Fibroblast of mammary gland (primary cell): ENCODE measurements around the gene CITED1.

ENCODE experiments used
- DNase-seq: peaks from one replicate; pipeline ENCODE4 v3.0.0-alpha.2; 2010; ENCODE audit warnings: low read depth
- H3K4me3 ChIP-seq: 2 replicates; pipeline ENCODE4 v1.5.1; 2011; ENCODE audit warnings: low read depth, mild to moderate bottlenecking, low read length, moderate library complexity; ENCODE audit not compliant: control insufficient read depth
- TF ChIP-seq, protein P1 (sequence below): conservative IDR thresholded peaks from 2 replicates; pipeline ENCODE4 v1.5.1; 2011; ENCODE audit warnings: low read depth, low read length, inconsistent platforms; ENCODE audit not compliant: control insufficient read depth, insufficient read depth

Gene CITED1, protein sequence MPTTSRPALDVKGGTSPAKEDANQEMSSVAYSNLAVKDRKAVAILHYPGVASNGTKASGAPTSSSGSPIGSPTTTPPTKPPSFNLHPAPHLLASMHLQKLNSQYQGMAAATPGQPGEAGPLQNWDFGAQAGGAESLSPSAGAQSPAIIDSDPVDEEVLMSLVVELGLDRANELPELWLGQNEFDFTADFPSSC

DNA sequence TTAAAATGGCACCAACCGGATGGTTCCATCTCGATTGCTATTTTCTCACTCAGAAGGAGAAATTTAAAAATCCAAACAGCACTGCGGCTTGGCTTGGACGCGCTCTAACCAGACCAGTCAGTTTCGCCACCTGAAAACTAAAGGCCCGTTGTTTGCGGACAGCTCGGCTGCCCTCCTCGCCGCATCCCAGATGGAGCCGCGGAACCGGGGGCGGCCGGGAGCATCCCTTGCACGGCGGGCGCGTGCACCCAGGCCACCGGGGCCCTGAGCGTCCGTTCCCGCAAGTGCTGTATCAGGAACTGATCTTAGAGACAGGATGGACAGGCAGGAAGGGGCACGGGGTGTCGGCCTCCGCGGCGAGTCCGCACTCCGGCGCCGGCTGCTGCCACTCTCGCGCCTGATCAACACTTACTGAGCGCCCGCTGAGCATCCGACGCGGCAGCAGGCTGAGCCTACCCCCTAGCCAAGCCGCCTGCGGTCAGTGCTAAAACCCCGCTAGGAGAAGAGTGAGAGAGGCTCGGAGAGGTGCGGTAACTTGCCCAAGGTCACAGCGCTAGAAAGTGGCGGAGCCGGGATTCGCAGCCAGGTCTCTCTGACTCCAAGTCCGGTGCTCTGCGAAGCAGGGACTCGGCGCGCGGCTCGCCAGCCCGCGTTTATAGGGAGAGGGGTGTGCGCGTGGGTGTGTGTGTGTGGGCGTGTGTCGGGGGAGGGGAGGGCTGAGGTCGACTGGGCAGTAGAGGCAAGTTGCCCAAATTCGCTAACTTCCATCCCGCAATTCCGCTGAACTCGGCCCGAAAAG is at the start of gene CITED1:
Gene CITED1, minus strand, starts transcription at position 629 of the 799 bp plus-strand sequence. CDS start 3,045 bp downstream, outside the sequence.
- no peak for DNase-seq
- TF ChIP-seq, protein P1, sequence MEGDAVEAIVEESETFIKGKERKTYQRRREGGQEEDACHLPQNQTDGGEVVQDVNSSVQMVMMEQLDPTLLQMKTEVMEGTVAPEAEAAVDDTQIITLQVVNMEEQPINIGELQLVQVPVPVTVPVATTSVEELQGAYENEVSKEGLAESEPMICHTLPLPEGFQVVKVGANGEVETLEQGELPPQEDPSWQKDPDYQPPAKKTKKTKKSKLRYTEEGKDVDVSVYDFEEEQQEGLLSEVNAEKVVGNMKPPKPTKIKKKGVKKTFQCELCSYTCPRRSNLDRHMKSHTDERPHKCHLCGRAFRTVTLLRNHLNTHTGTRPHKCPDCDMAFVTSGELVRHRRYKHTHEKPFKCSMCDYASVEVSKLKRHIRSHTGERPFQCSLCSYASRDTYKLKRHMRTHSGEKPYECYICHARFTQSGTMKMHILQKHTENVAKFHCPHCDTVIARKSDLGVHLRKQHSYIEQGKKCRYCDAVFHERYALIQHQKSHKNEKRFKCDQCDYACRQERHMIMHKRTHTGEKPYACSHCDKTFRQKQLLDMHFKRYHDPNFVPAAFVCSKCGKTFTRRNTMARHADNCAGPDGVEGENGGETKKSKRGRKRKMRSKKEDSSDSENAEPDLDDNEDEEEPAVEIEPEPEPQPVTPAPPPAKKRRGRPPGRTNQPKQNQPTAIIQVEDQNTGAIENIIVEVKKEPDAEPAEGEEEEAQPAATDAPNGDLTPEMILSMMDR = no peak
- H3K4me3 ChIP-seq = peak within 1 kb of the TSS; percentile 47

DNA sequence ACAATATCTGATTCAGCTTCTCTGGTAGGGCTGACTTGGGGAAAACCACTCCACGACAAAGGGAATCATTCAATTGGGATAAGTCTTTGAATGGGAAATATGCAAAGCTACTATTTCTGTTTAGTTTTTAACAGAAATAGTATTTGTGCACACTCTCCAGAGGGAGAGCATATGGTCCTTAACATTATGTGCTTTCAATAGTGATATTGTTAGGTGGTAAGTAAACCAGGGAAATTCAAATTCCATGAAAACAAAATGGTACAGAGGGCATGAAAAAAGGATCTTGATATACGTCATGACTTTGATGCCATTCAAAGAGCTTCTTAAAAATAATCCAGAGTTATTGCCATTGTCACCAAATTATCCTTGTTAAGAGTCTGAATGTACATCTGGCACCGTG is 47.1 kb upstream of the CITED1 start:
- no peak for DNase-seq
- TF ChIP-seq, protein P1 = no peak
- no peak overlapping the region for H3K4me3 ChIP-seq

DNA sequence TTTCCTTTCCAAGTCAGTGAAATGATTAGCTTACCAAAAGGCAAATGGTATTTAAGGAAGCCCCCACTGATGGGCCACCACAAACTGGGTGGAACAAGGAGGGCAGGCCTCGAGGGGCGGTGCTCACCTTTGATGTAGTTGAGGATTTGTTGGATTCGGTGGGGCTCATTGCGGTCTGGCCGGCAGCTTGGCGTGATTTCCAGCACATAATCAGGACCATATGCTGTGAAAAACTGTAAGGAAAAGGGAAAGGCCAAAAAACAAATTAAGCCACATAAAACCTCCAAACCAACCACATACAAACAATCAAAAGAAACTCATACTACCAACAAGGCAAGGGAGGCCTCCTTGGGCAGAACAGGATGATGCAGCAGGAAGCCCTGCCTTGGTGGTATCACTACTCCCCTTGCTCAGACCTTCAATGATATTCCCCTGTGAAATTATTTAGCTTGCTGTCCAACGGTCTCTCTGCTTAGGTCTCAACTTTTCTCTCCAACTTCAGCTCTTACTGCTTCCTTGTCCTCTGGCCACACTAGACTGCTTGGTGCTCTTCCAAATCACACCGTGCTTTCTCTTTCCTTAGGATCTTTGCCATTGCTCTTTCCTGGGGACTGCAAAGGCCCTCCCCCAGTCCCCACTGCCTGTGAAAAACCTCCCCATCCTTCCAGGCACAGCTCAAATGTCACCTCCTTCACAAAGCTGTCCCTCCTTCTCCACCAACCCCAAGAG is 46.1 kb upstream of the CITED1 start:
- TF ChIP-seq, protein P1 = no peak
- DNase-seq = peak; percentile 77
- H3K4me3 ChIP-seq = no peak overlapping the region

DNA sequence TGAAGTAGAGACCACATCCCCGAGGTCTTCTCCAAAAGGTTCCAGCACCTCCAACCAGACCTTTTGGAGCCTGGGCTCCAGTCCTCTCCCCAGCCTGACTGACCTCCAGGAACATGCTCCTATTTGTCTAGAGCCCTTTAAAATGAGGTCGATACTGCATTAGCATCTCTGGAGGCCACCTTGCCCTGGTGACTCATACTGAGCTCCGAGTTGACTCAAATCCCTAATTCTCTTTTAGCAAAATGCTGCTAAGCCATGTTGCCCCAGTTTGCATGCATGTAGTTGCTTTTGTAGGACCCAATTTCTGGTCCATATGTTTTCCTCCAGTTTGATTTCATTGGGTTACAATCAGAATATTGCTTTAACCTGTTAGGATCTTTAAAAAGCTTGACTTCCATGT is 43.5 kb upstream of the CITED1 start:
- DNase-seq = peak; percentile 39
- no peak overlapping the region for H3K4me3 ChIP-seq
- TF ChIP-seq, protein P1 = no peak

DNA sequence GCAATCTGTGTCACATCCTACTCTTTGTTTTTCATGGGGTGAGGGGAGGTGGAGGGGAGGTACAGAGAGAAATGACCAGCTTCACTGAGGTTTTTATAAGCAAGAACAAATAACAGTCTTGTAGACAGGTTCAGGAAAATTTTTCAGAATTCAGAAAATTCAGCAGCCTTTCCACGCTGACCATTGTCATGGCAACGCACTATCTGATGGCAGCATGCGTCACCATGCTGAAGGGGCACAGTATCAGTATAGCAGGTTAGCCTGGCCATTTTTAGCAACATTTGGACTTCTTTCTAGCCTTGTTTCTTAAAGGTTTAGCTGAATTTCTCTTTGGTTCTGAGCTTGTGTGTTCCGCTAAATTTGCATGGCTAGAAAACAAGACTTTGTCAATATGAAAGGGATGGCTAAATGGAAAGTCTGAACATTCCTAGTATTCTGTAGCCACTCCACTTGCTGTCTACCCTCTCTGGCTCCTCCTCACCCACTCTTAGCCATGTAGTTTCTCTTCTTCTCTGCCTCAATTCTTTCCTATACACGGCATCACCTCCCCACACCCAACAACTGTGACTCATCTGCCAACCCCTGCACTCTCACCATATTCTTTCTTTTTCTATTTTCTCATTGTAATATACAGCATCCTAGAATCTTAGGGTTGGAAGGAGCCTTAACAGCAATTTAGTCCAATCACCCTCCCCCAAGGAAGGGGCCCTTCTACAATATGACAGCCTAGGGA is 42.7 kb upstream of the CITED1 start:
- H3K4me3 ChIP-seq = no peak overlapping the region
- no peak for DNase-seq
- TF ChIP-seq, protein P1 = no peak

DNA sequence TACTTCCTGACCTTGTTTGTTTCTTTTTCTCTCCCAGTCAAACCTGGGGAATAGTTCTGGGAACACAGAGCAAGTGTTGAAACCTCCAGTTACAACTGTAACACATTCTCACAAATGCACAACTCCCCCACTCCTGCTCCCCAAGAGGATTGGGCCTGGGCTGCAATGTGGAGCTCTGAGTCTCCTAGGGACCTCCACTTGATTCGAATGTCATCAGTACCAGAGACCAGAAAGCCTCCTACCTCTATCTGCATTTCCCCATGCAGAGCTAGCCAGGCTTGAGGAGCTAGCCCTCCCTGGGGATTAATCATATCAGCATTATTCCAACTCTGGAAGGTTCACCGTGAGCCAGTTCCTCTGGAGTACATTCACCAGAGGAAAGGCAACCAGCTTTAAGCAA is 41.7 kb upstream of the CITED1 start:
- peak; percentile 46 for DNase-seq
- no peak overlapping the region for H3K4me3 ChIP-seq
- TF ChIP-seq, protein P1 = no peak
